HG02870 (cell line): ENCODE measurements around the gene GYG2.
"Not testable (repeated sequence)": the region's sequence is repeated elsewhere in the genome, so short reads cannot be mapped to it uniquely, and the experiment has no call there.

ENCODE experiments used
- ATAC-seq: cut with Tn5 transposase; IDR thresholded peaks from one replicate; pipeline ENCODE4 v1.9.1; 2021; ENCODE audit warnings: mild to moderate bottlenecking, moderate library complexity; ENCODE audit not compliant: unreplicated experiment

The GYG2 gene

GRCh38 chrX:2867206-2867605 lies 38.5 kb downstream of the GYG2 start:
- ATAC-seq, result no peak

- no peak for ATAC-seq
These were observed 41.9 kb downstream of the GYG2 start for GRCh38 chrX:2870650-2871049.

GRCh38 chrX:2871831-2872230 lies 43.1 kb downstream of the GYG2 start:
- ATAC-seq, result no peak

GRCh38 chrX:2872671-2873277 lies 44.0 kb downstream of the GYG2 start:
- no peak for ATAC-seq

GRCh38 chrX:2874222-2875135 lies 45.7 kb downstream of the GYG2 start:
- ATAC-seq, result no peak

GRCh38 chrX:2875136-2875481 lies 46.4 kb downstream of the GYG2 start:
- no peak for ATAC-seq

GRCh38 chrX:2875798-2876399 lies 47.2 kb downstream of the GYG2 start:
- no peak for ATAC-seq

- ATAC-seq, result no peak
These were observed 49.8 kb downstream of the GYG2 start for GRCh38 chrX:2878563-2878962.

GRCh38 chrX:2879670-2880069 lies 50.9 kb downstream of the GYG2 start:
- ATAC-seq, result no peak

GRCh38 chrX:2883770-2884169 lies 55.0 kb downstream of the GYG2 start:
- ATAC-seq, result no peak

- ATAC-seq, result no peak
These were observed 59.6 kb downstream of the GYG2 start for GRCh38 chrX:2888309-2888708.

GRCh38 chrX:2889045-2889605 lies 60.4 kb downstream of the GYG2 start:
- ATAC-seq, result no peak

- not testable (repeated sequence) for ATAC-seq
These were observed 61.2 kb downstream of the GYG2 start for GRCh38 chrX:2889706-2890490.

GRCh38 chrX:2890536-2891460 lies 62.1 kb downstream of the GYG2 start:
- not testable (repeated sequence) for ATAC-seq

GRCh38 chrX:2892816-2893215 lies 64.1 kb downstream of the GYG2 start:
- no peak for ATAC-seq

- ATAC-seq, result no peak
These were observed 66.2 kb downstream of the GYG2 start for GRCh38 chrX:2894885-2895292.

GRCh38 chrX:2897311-2897689 lies 68.6 kb downstream of the GYG2 start:
- no peak for ATAC-seq

GRCh38 chrX:2897690-2898623 lies 69.2 kb downstream of the GYG2 start:
- ATAC-seq, result not testable (repeated sequence)
